ENCODE measurements around the gene TRIM44.
"Not testable (repeated sequence)": the region's sequence is repeated elsewhere in the genome, so short reads cannot be mapped to it uniquely, and the experiment has no call there.

The TRIM44 gene

GRCh38 chr11:35823742-35824298 lies 161.2 kb downstream of the TRIM44 start:
- no peak for DNase-seq (ENCODE audit: low spot score)
- peak overlapping the region; percentile 10; the same call in 1 of the 2 replicates for H3K27ac ChIP-seq
- POLR2A ChIA-PET (ENCODE audit: low non-redundant PET) = no interaction called here
- TF ChIP-seq CTCF (conservative IDR thresholded peaks at IDR 0.05; ENCODE audit: low read depth) = no peak
- CTCF ChIA-PET = interaction anchor here (0.7 to 1.6 kb wide), 3 partner anchors 391 to 1355 kb away, joined by 3 read pairs; no protein-coding TSS in a partner anchor

GRCh38 chr11:35825386-35825785 lies 162.8 kb downstream of the TRIM44 start:
- no peak for DNase-seq (ENCODE audit: low spot score)
- ChIA-PET POLR2A (ENCODE audit: low non-redundant PET) (no interaction called here), CTCF (interaction anchor here (0.6 to 1.1 kb wide), 2 partner anchors 442 to 667 kb away, joined by 3 read pairs; no protein-coding TSS in a partner anchor)
- TF ChIP-seq CTCF (conservative IDR thresholded peaks at IDR 0.05; ENCODE audit: low read depth) = no peak
- H3K27ac ChIP-seq = no peak overlapping the region

GRCh38 chr11:35826006-35826405 lies 163.4 kb downstream of the TRIM44 start:
- no peak for DNase-seq (ENCODE audit: low spot score)
- no peak for TF ChIP-seq CTCF (conservative IDR thresholded peaks at IDR 0.05; ENCODE audit: low read depth)
- ChIA-PET POLR2A (ENCODE audit: low non-redundant PET) (no interaction called here), CTCF (interaction anchor here (0.6 kb wide), 1 partner anchor 410 kb away, joined by 3 read pairs; no protein-coding TSS in a partner anchor)
- no peak overlapping the region for H3K27ac ChIP-seq

GRCh38 chr11:35826949-35827348 lies 164.4 kb downstream of the TRIM44 start:
- POLR2A ChIA-PET (ENCODE audit: low non-redundant PET) = no interaction called here
- no peak overlapping the region for H3K27ac ChIP-seq
- TF ChIP-seq CTCF (conservative IDR thresholded peaks at IDR 0.05; ENCODE audit: low read depth) = no peak
- CTCF ChIA-PET = interaction anchor here (0.6 kb wide), 2 partner anchors 410 to 439 kb away, joined by 3 to 4 read pairs; no protein-coding TSS in a partner anchor
- no peak for DNase-seq (ENCODE audit: low spot score)

- no peak for DNase-seq (ENCODE audit: low spot score)
- TF ChIP-seq CTCF (conservative IDR thresholded peaks at IDR 0.05; ENCODE audit: low read depth) = no peak
- POLR2A ChIA-PET (ENCODE audit: low non-redundant PET) = no interaction called here
- CTCF ChIA-PET = interaction anchor here (2.0 kb wide), 1 partner anchor 14 kb away, joined by 7 read pairs; no protein-coding TSS in a partner anchor
- H3K27ac ChIP-seq = no peak overlapping the region
Measured at GRCh38 chr11:35836205-35836604, 173.6 kb downstream of the TRIM44 start.

- H3K27ac ChIP-seq = no peak overlapping the region
- TF ChIP-seq CTCF (conservative IDR thresholded peaks at IDR 0.05; ENCODE audit: low read depth) = no peak
- DNase-seq (ENCODE audit: low spot score) = no peak
- POLR2A ChIA-PET (ENCODE audit: low non-redundant PET) = no interaction called here
- CTCF ChIA-PET = no interaction called here
Measured at GRCh38 chr11:35838071-35838470, 175.5 kb downstream of the TRIM44 start.

GRCh38 chr11:35838697-35839367 lies 176.3 kb downstream of the TRIM44 start:
- CTCF ChIA-PET; H3K27ac ChIP-seq; POLR2A ChIA-PET (ENCODE audit: low non-redundant PET); DNase-seq (ENCODE audit: low spot score): not testable (repeated sequence)

All from RWPE1 (cell line).